Hematopoietic multipotent progenitor cell treated with erythropoietin and hydrocortisone succinate and interleukin-3 and kit ligand, for 4 days (in vitro differentiated cells): ENCODE results near the gene FAM120A.

Experiments
- DNase-seq: peaks from one replicate; pipeline ENCODE4 v3.0.0-alpha.2; 2015

The FAM120A gene

DNA sequence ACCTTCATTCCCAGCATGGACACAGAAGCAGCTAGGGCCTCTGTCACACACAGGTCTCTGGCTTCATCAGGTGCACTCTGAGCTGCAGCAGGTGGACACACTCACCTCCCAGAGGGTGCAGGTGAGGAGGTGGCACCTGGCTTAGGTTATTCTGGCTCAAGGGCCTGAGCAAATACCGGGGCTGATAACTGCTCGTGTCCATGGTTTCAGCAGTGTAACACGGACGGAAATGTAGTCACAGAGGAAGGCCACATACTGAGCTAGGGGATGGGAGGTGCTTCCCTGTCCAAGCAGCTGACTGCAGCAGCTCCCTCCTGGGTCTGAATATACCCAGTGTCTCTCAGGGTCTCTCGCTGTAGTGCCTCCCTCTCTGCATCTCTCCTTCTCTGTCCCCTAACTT is 130.6 kb downstream of the FAM120A start:
- no peak for DNase-seq

DNA sequence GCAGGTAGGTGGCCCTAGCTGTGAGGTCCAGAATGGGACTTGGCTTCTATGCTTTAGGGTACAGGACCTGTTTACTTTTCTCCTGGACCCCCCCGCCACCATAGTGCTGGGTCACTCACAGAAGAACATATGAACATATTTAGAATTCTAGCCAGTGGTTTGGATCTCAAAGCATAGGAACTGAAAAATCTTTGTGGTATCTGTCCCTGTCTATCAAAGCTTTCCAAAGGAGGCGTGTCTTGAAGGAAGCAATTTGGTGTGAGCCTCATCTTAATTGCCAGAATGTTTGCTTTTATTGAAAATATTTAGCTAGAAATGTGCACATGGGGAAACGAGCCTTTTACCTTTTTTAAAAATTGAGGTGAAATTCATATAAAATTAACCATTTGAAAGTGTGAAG is 131.1 kb downstream of the FAM120A start:
- DNase-seq, result no peak

DNA sequence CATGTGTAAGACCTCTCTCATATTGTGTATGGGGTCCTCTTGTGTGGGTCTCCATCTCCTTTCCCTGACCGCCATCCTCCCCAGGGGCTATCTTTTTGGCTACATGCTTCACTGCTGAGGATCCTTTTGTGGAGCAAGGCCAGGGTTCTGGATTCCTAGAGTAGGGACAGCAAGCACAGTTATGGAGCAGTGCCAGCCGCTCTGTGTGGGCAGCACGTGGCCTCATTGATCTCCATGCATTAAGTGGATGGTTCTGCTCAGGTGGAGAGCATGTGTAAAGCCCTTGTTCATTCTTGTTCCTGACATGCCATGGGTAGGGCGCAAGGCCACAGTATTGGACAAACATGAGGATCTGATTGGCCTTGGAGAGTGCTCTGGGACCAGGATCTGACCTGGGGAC is 133.8 kb downstream of the FAM120A start:
- DNase-seq, result no peak

DNA sequence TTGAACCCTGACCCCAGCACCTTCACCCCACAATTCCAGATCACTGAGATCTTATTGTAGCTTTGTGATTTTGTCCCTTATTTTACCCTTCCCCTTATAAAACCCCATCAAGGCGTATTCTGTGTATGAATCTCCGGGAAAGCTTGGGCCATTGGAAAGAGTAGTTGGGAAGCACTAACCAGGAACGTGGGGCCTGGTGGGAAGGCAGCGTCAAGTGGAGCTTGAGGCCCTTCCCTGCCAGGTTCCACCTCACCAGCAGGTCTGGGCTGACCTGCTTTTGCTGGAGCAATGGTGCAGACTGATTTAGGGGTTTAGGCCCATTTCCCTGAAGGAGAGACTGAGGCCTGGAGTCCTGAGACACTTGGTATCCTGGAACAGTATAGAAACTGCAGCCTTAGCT is 134.2 kb downstream of the FAM120A start:
- no peak for DNase-seq

DNA sequence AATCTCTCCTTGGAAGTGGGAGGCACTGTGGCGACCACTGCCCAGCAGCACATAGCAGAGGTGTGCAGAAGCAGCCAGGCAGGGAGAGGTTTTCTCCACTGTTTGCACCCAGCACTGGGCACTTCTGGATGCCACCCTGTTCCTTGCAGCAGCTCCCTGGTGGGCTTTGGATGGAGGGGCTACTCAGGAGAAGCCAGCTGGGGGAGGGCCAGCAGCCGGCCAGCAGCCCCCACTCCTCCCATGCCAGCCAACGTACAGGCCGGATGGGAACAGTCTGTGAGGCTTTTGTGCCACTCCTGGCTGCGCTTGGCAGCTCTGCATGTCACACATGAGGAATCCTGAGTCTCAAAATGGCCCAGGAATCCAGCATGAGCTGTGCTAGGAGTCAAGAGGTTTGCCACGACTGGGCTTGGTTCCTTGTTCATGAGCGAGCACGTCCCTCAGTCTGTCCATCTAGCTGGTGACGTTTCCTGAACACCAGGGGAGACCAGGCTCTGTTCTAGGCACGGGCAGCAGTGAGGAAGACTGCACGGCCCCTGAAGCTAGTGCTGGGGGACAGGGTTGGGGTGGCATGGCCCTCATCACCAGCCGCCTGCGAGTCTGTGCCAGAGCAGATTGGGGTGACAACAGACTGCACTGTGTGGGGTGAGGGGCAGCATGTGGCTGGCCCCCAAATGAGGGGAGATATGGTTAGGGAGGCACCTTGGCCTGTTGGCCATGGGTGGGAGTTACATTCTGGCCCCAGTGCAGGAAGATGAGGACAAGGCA is 135.0 kb downstream of the FAM120A start:
- DNase-seq, result no peak

DNA sequence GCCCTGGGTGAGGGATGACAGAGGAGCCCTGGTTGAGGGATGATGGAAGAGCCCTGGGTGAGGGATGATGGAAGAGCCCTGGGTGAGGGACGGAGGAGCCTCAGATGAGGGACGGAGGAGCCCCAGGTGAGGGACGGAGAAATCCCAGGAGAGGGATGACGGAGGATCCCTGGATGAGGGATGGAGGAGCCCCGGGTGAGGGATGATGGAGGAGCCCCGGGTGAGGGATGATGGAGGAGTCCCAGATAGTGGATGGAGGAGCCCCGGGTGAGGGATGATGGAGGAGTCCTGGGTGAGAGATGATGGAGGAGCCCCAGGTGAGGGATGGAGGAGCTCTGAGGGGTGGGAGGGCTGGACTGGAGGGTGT is 135.8 kb downstream of the FAM120A start:
- no peak for DNase-seq

DNA sequence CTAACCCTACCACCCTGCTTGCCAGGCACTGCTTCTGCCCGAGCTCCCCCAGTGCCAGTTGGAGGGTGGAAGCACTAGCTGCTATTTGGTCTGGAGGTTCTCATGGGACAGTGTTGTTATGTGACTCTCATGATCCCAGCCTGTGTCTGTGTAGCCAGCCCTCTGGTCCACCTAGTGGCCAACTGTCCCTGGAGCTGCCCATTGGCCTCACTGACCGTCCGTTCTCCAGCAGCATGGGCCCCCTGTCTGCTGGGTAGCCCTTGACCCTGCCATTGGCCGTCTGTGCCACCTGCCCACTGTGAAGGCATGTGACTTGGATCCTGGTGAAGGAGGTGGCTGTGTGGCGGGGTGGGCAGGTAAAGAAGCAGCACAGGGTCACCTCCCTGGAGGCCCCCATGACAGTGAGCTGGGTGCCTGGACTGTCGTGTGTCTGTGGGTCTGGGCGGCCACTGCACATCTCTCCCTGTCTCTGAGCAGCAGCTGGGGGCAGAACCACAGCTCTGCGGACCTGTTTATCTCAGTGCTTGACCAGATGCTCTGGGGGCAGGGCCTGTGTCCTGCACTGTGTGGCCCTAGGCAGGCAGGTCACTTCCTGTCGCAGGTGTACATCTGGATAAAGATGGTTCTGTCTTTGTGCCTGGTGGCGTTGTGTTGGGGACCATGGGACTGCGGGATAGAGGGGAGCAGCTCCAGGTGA is 136.3 kb downstream of the FAM120A start:
- no peak for DNase-seq

DNA sequence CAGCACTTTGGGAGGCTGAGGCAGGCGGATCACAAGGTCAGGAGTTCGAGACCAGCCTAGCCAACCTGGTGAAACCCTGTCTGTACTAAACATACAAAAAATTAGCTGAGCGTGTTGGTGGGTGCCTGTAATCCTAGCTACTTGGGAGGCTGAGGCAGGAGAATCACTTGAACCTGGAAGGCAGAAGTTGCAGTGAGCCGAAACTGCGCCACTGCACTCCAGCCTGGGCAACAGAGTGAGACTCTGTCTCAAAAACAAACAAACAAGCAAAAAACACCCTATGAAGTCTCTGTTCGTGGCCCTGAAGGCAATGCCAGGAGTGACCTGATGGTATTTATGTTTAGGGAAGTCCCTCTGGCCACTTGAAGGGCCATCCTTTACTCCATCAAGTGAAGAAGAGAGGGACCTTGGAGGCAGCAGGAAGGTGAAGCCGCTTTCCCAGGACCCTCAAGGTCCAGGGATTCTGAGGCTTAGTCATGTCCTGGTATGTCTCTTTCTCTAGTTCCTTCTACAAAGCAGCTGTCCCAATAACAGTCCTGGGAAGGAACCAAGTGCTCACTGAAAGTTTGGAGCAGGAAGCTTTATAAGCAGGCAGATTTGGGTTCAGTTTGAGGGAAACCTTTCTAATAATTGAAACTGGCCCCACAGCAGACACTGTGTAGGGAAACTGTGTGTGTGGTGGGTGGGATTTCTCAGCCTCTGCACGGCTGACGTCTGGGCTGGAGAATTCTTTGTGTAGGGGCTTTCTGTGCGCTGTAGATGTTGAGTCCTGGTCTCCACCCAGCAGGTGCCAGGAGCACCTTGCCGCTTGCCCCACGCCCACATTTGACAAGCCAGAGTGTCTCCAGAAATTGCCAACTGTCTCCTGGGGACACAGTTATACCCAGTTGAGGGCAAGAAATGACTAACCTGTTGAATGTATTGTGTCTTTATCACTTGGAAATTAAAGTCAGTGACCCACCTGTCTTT is 137.4 kb downstream of the FAM120A start:
- no peak for DNase-seq

DNA sequence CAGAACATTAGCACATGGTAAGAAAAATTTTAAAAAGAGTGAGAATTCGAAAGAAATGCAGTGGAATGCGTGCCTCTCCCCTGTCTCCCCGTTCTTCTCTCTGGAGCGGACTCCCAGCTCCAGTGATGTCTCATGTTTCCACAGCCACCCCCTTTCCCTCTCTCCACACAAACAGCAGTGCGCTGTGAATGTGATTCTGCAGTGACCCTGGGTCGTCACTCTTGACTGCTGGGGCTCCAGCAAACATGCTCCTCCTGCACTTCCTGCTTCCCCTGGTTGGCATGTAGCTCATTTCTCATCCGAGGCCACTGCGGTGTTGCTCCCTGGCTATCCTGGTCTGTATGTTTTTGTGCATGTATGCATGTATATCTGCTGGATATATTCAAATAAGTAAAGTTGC is 138.2 kb downstream of the FAM120A start:
- DNase-seq, result no peak

DNA sequence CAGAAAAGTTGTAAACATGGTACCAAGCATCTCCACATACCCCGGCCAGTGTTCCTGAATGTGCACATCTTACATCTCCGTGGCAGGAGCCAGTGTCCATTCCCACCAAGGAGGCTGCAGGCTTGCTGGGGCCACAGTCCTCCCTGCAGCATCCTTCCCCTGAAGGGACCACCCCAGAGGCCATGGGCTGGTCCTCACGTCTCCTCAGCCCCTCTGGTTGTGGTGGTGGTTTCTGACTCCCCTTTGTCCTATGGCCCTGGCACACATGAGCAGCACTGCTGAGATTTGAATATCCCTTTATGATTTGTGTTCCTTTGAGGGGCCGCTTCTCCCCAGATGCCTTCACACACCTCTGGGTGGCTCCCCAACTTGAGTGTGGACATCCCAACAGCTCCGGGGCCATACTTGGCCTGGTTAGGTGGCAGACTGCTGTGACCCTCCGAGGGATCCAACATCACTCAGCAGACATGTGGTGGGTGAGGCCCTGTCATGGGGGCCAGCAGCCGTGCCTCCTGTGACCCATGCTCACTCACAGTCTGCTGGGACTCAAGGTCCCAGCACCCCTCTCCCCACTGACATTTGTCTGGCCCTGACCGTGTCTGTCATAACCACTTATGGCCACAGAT is 139.2 kb downstream of the FAM120A start:
- no peak for DNase-seq

DNA sequence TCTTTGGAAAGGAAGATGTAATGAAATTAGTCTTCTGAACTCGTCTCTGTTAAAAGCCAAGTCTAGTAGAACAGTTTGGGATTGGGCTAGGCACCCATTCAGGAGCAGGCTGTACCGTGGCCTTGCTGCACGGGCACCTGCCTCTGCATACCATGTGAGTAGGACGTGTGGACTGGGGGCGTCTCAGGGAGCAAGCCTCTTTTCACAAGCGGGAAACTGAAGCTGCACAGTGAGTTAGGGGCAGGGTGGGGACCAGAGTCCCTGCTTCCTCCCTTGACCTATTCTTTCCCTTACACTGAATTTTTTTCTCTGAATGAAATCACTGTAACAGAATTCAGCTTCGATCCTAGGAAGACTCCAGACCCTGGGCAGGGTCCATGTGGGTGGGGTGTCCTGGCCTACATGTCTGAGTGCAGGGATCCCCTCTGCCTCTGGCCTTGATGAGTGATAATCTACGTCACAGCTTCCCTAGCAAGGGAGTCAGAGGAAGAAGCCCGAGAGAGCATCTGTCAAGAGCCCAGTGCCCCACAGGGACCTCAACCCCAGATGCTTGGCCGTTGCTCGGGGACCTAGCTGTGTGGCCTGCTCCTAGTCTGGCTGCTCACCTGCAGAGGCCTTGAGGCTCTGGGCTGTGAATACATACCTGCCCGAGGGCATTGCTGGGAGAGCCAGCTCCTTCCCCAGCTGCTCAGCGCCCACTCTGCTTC is 140.0 kb downstream of the FAM120A start:
- DNase-seq, result no peak

DNA sequence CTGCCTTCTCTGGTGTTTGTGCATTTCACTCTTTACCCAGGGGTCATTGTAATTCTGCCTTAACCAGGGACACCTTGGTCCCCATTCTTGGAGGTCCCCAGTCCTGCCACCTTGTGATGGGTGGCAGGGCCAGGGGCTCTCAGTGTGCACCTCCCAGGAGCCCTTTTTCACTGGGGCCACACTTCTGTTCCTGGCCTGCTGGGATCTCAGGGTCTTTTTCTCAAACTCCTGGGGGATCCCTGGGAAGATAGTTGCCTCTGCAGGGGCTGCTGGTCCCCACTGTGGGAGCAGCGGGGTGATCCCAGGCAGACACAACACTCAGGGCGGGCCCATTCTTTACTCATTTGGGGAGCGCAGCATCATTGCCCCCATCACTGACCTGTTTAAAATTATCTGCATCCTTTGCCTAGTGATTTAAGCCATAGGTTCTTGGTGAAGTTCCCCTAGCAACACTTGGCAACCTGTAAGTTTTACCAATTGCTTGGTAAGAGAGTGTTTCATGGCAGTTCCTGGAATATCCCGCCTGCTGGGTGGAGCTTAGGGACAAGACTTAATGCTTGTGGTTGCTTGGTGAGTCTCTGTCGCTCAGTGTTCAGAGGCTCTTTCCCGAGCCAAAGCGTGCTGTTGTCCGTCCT is 140.6 kb downstream of the FAM120A start:
- no peak for DNase-seq

DNA sequence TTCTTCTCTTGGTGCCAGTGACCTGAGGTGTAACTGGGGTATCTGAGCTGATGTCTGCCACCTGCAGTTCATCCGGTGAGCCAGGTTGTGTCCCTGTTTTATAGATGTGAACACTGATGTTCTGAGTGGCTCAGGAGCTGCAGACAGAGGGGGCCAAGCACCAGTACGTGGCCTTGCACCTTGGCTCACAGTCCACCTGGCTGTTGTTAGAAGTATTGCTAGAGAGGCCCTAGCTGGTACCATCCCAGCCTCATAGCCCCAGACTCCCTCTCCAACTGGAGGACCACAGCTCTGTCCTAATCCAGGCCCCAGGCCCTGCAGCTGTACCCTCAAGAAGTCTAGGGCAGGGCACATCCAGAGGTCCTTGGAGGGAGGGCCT is 141.1 kb downstream of the FAM120A start:
- DNase-seq, result peak; percentile 36

DNA sequence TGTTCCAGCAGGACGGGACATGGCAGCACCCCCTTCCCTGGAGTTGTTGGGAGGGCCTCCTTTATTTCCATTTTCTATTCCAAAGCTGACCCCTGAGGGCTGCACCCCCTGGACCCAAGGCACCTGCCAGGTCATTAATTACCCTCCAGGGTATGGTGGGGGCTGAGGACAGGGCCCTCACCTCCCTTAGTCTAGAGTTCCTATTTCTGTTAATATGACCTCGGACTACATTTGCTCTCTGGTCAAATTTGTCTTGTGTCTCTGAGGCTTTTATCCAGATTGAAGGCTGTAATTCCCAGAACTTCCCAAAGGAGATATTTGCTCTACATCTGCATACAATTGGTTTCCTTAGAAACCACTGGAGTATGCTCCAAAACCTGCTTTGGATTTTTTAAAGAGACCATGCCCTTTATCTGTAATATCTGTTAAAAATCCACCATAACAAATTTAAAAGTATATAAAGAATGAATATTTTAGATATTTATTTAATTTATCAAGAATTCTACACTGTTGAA is 141.7 kb downstream of the FAM120A start:
- no peak for DNase-seq

DNA sequence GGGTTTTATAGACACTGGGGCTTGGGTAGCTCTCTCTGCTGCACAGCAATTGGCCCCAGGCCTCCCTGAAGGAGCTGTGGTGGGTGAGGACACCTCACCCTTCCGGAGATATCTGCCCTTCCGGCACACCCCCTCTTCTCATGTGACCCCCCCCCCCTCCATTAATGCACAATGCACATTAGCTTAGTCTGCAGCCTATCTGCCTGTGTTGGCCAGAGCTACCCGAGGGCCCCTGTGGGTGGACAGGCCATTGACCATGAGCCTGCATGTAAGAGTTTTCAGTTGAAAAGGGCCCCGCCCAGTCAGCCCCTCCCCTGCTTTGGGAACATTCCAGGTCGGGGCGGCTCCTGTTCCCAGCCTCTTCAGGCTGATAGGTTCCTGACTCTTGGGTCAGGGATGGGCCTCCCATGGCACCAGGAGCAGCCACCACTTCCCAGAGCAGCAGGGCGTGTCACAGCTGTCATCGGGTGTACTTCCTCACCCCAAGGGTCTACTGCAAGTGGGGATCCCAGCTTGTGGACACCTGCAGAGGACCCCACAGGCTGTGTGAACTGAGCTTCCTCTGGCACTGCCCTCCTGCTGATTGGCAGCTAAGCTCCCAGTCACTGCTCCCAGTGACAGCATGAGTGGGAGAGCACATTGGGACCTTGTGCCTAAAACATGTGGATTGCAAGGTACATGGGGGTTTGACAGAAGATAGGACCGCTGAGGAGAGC is 142.7 kb downstream of the FAM120A start:
- DNase-seq, result no peak

DNA sequence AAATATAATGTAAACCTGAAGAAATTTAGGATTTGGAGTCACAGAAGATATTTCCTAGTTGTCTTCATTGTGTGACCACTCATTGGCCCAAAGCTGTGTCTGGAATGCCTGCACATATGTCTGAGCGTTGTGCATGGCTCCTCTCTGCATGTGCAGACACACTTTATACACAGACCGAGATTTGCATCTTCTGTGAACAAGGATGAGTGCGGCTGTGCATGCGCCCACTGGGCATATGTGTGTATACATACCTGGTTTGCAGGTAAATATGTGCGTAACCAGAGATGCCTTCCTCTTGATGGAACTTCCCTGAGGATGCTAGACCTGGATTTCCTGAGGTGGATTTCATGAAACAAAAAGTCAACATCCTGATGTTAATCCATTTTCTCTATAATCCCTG is 144.0 kb downstream of the FAM120A start:
- no peak for DNase-seq

DNA sequence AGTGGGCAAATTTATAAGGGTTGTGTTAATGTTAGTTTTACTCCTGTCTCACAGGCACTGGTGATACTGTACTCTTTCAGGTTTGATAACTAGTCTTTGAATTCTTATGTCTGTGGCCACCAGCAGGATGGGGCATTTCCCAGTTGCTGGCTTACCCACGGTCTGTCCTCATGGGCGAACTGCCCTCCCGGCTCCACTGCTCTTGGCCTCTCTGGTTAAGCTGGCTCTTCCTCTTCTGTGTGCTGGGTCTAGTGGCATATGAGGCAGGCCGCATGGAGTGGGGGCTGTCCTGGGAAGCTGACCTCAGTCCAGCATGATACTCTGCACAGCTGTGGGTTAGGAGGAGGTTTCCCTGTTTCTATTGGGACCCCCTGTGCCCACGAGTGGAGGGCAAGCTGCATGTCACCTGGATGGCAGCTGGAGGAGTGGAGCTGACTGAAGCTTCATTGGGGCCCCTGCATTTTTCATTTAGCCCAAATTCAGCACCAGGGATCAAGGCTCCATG is 144.4 kb downstream of the FAM120A start:
- no peak for DNase-seq

DNA sequence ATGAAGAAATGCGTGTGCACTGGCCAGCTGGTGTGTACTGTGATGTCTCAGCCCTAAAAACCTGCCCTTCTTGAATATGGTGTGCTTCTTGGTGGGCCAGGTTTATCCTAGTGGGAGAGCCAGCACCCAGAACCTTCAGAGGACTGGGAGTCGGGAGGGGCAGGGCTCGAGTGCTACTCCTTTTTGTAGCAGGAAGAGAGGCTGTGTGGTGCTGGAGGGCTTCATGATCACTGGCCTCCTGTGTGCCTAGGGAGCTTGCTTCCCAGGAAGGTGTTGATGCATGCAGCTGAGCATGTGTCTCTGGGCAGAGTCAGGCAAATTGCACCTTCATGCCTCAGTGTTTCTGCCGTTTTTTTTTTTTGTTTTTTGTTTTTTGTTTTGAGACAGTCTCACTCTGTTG is 144.9 kb downstream of the FAM120A start:
- DNase-seq, result no peak

DNA sequence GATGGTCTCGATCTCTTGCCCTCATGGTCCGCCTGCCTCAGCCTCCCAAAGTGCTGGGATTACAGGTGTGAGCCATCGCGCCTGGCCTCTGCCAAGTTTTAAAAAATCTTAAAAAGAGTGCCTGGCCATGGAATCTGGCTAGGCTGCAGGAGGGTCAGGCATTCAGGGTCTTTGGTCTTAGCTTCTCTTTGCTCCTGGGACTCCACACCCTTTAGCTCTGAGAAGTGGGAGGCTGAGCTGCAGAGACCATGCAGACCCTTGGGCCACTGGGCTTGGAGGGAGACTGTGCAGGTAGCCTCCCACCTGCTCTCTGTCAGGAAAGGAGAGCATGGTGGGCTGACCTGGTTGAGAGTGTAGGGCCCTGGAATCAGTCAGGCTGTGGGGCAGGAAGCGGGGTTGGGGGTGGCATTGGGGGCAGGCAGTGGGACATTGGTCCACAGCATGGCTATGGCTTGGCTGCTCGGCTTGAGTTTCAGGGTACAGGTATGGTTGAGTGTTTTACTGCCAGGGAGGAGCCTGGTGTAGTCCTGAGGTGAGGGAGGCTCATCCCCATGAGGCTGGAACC is 145.7 kb downstream of the FAM120A start:
- DNase-seq, result no peak

DNA sequence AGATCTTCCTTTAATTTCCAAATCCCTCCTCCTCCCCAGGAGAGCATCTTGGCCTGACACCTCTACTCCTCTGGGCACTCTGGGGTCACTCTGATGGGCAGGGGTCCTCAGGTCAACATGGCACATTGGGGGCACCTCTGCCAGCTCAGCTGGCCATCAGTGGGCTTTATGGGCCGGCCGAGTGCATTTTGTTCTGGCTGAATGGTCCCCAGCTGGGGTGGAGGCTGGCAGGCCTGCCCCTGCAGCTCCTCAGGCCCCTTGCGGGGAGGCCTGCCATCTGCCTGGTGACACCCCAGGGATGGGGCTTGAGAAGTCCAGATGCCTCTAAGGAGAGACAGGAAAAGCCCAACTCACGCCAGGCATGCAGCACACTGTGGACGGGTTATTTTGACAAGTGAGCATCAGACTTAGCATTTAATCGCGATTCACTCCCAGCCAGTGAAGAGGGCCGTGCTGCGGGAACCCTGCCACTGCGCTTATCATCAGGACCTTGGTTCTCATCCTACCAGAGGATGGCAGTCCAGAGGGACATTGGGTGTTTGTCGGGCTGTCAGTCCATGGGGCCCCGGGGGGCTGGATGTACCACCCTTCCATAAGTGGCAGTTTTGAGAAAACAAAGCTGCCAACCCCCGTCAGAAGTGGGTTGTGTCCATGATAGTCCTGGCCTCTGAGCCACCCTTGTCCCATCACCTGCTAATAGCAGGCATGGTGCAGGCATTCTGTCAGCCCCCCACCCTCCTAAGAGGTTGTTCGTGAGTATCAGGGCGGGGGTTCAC is 146.6 kb downstream of the FAM120A start:
- no peak for DNase-seq
